HG02759 (cell line): Measurements from ENCODE around the gene SEC23IP.
"Not testable (repeated sequence)": the region's sequence is repeated elsewhere in the genome, so short reads cannot be mapped to it uniquely, and the experiment has no call there.

Experiments
- ATAC-seq: cut with Tn5 transposase; IDR thresholded peaks from one replicate; pipeline ENCODE4 v1.9.1; 2021; ENCODE audit warnings: mild to moderate bottlenecking, moderate library complexity; ENCODE audit not compliant: unreplicated experiment

The SEC23IP gene

GRCh38 chr10:119892188-119893065, at the start of gene SEC23IP:
TSS of gene SEC23IP (plus strand) at chr10:119892730. CDS start at chr10:119892783, 53 bp downstream.
- ATAC-seq = peak; percentile 97

- ATAC-seq = no peak
These were observed 46.9 kb upstream of the SEC23IP start for GRCh38 chr10:119845656-119846055.

DNA sequence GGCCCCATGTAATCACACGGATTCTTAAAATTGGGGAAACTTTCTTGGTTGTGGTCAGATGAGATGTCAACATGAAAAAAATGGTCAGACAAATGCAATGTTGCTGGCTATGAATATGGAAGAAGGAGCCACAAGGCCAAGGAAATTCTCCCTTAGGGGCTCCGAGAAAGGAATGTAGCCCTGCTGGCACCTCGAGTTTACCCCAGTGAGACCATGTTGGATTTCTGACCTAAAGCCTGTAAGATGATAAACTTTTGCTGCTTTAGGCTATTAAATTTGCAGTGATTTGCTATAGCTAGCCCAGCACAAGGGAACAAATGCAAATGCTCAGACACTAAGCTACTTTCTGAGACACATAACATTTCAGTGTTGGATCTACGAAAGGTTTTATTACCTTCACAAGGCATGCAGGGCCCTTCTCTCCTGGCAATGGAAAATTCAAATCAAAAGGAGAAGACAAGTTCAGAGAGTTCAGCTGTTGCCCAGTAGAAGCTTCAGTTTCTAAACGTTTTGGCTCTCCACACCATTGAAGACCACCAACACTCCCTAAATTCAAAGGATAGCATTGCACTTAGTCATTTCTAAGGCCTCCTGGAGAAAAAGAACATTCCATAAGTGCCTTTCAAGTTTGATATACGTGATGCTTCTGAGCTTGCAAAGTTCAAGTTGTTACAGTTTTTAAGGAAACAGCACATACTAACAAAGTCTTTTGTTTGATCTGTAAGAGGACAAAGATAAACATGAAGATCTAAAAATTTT, 43.3 kb upstream of the SEC23IP start:
- ATAC-seq = no peak

GRCh38 chr10:119849944-119850343, 42.6 kb upstream of the SEC23IP start:
- ATAC-seq = no peak

DNA sequence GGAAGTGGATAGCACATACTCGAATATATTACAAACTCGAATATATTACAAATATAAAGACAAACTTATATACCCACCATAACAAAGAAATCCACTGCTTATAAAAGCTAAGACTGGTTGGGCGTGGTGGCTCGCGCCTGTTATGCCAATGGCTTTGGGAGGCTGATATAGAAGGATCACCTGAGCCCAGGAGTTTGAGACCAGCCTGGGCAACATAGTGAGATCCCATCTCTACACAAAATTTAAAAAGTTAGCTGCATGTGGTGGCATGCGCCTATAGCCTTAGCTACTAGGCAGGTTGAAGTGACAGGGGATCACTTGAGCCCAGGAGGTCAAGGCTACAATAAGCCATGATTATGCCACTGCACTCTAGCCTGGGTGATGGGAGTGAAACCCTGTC, 40.3 kb upstream of the SEC23IP start:
- no peak for ATAC-seq

DNA sequence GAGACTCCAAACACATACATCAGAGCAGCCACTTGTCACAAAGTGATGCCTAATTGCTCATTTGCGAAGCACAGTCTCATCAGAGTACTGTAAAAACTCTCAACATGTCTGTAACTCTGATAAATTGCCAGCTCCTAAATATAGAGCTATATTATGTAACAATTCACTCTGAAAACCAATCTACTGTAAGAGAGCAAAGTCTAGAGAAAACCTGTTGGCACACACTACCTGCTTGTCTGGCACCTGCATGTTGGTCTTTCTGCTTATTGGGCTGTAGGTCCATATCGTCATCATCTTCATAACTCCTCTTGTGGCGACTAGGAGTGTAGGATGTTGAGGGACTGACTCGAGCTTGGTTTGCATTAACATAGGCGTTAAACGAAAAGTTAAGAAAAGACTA, 39.7 kb upstream of the SEC23IP start:
- ATAC-seq = no peak

DNA sequence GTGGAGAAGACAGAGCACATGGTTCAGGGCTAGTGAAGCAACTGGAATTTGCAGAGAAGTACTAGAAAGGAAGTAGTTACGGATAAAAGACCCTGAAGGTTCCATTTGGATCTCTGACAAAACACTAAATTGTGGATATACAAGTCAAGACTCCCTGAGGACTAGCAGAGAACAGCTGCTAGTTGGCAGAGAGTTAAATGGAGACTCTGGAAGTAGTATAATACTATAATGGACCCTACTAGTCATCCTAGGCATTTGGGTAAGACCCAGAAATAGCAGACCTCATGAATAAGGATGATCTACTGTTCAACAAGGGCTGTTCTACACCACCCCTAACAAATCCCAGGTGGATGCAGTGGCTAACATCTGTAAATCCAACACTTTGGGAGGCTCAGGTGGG, 39.0 kb upstream of the SEC23IP start:
- ATAC-seq = no peak

DNA sequence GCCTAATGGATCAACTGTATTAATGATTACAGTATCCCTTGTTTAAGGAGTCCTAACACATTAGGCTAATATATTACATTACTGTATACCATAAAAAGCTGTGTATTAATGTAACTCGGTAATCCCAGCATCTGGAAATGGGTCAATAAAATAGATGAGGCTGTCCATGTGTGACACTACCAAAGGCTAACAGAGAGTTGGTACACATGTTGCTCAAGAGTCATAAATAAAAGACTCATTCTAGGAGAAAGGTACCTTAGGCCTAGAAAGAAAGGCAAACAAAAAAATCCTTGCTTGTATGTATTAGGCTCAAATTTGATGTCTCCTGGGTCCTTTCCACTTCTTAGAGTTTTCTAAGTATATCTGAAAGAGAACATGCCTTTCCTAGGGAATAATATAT, 34.5 kb upstream of the SEC23IP start:
- no peak for ATAC-seq

DNA sequence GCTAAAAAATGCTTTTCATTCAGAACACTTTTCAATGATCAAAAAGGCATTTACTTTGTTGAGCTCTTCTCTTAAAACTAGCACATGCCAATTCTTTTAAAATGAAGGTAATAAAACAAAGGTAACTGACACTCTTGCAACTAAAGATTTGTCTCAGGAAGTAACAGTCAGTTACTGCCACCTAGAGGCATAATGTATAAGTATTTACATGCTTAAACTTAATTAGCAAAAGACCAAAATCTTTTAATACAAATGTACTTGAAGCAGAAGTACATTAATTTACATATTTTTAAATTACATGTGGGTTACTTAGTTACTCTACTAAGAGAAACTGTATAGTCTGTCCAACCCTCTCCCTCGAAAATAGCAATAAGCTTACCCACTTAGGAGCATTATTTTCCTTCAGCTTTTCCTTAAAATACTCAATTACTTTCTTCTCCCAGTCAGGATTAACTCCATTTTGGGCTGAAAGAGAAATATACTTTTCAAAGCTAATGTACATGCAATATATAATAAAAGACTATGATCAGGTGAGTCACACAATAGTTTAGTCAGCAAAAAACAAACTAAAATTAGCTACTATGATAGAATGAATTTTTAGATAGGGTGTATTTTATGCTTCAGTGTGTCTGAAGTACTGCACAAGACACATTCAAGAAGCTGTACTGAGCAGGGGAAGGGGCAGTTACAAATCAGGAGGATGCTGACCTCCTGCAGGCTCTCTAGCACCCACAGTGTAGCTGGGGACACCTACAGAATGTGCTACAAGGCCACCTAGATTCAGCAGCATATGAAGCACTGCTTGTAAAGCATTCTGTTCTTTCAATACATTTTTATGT, 32.9 kb upstream of the SEC23IP start:
- ATAC-seq = no peak

DNA sequence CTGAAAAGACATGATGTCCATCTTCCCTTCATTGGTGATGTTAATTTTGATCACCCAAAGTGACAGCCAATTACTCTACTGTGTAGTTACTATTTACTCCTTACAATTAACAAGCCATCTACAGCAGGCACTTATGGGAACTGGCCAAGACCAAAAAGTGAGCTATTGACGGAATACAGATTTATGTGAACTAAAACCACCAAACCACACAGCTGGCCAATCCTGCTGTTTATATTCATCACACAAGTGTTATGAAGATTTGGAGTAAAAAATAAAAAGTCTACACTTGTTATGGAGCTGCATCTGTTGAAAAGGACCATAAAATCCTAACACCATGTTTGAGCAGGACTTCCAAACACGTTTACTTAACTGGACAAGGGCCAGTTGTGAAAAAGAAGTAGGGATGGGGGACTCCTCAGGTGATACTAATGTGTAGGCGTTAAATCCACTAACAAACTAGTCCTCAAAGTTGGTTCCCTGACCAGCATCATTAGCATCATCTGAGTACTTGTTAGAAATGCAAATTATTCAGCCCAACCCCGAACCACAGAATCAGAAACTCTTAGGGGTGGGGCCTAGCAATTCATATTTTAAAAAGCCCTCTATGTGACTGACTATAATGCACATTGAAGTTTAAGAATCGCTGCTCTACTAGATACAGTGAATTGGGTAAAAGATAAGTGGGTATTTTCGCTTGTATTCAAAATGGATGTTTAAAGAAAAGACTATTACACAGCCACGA, 31.5 kb upstream of the SEC23IP start:
- ATAC-seq = no peak

GRCh38 chr10:119862524-119862923, 30.0 kb upstream of the SEC23IP start:
- no peak for ATAC-seq

- no peak for ATAC-seq
These were observed 28.5 kb upstream of the SEC23IP start for GRCh38 chr10:119863951-119864565.

DNA sequence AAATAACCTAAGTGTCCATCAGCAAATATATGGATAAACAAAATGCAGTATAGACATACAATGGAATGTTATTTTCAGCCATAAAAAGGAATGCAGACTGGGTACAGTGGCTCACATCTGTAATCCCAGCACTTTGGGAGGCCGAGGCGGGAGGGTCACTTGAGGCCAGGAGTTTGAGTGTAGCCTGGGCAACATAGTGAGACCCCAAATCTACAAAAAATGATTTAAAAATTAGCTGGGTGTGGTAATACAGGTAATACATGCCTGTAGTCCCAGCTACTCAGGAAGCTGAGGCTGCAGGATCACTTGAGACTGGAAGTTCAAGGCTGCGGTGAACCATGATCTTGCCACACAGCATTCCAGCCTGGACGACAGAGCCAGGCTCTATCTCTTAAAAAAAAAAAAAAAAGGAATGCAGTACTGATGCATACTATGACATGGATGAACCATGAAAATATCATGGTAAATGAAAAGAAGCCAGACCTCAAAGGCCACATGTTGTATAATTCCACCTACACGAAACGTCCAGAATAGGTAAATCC, 26.8 kb upstream of the SEC23IP start:
- ATAC-seq = no peak

- ATAC-seq = no peak
These were observed 25.2 kb upstream of the SEC23IP start for GRCh38 chr10:119867317-119867716.

- ATAC-seq = not testable (repeated sequence)
These were observed 23.1 kb upstream of the SEC23IP start for GRCh38 chr10:119869398-119869797.

- peak; percentile 42 for ATAC-seq
These were observed 20.5 kb upstream of the SEC23IP start for GRCh38 chr10:119871881-119872609.

DNA sequence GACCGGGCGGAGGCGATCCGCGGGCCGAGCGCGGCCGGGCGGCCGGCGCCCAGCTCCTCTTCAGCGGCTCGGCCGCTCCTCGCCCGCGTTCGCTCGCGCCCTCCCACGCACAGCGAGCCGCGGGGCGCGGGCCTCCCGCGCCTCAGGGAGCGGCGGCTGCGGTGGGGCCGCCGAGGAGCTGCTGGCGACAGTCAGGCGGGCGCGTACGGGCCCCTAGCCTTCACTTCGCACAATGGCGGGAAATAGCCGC, 20.0 kb upstream of the SEC23IP start, which contains the start of gene MCMBP:
MCMBP (minus strand) TSS at position 234 of the 250 bp plus-strand sequence. CDS start 259 bp downstream, outside the sequence.
- peak; percentile 26 for ATAC-seq

DNA sequence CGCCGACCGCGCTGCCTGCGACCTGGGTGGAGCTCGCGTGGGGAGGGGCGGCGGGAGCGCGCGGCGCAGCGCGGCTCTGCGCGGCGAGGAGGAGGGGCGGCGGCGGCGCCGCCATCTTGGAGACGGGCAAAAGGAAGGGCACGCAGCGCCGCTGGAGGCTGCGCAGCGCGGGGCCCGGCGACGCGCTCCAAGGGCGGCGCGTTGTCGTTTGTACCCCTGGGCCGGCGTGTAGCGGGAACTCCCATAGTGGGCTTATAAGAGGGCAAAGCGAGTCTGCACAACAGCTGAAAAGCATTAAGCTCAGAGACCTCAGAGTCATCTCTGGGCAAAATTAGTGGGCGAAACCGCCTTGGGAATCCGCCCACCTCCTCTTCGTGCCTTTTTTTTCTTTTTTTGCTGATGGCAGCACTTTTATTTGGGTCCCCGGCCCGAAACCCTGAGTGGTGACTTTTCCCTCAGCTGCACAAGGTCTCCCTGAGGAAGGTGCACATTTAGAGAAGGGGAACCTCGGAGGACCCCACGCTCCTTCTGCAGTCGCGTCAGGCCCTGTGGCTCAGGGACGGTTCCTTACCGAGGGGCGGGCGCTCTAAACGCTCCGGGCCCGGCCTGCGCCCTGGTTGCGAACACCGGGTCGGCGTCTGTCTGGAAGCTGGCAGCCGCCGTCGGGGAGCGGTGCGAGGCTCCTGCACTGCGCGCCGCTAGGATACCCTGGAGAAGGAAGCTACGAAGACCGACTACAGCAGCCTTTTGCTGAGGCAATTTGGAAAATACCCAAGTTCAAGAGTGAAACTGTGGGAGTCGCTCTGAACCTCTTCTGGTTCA, 19.5 kb upstream of the SEC23IP start:
- peak; percentile 89 for ATAC-seq
